Endothelial cell of umbilical vein (primary cell): Measurements from ENCODE around the gene TIMM23B. TPM values are rescaled to one million over a fixed set of nuclear protein-coding genes. Genes with fewer than 3 reads are reported as not detected.
"Not testable (repeated sequence)": the region's sequence is repeated elsewhere in the genome, so short reads cannot be mapped to it uniquely, and the experiment has no call there.

ENCODE experiments used
- BruUV-seq: library from RNA; stranded (reverse); fragments of 400-500 nt; replicated peaks from 2 replicates; lab custom pipeline; 2021; lab: Mats Ljungman, UMichigan
- CTCF ChIA-PET: fragments of 300-600, 350-600 bp; sonication (Branson Sonifier 250); formaldehyde crosslinking; loops from one replicate; lab custom pipeline; 2021; ENCODE audit warnings: antibody characterized with exemption, inconsistent platforms; lab: Charles Lee
- POLR2A ChIA-PET: fragments of 300-600, 350-600 bp; sonication (Branson Sonifier 250); formaldehyde crosslinking; loops from one replicate; lab custom pipeline; 2021; ENCODE audit warnings: antibody characterized with exemption, inconsistent platforms; lab: Charles Lee
- DNase-seq: peaks from one replicate; pipeline ENCODE4 v3.0.0-alpha.2; 2011; ENCODE audit warnings: low read depth, low spot score
- FAIRE-seq: peaks from 2 replicates; lab custom pipeline; 2011; peaks lifted over from hg19 to GRCh38; lab: Jason Lieb, UNC
- H2AFZ ChIP-seq: 2 replicates; pipeline ENCODE4 v1.6.0; 2012; ENCODE audit warnings: low read depth, low read length, control low read depth, inconsistent platforms
- H3K27ac ChIP-seq: 2 replicates; pipeline ENCODE4 v1.5.1; 2011; ENCODE audit warnings: low read depth, mild to moderate bottlenecking, control low read depth, low read length, moderate library complexity; ENCODE audit not compliant: insufficient read depth
- H3K27me3 ChIP-seq, 2 experiments: 2 replicates each; pipeline versions ENCODE4 v1.6.0 to v1.6.1; 2011; ENCODE audit warnings: low read length in 2 of 2, mixed read lengths in 1 of 2; ENCODE audit not compliant: control insufficient read depth in 2 of 2, insufficient read depth in 2 of 2
- H3K36me3 ChIP-seq, 2 experiments: 2 replicates in 1 of 2; 3 replicates in 1 of 2; pipeline ENCODE4 v1.5.1; 2011; ENCODE audit warnings: low read length in 2 of 2, mild to moderate bottlenecking in 1 of 2, moderate library complexity in 1 of 2; ENCODE audit not compliant: control insufficient read depth in 2 of 2, insufficient read depth in 2 of 2; ENCODE audit errors: extremely low read depth in 1 of 2
- H3K4me1 ChIP-seq: 3 replicates; pipeline ENCODE4 v1.5.1; 2011; ENCODE audit warnings: mild to moderate bottlenecking, low read length; ENCODE audit not compliant: control insufficient read depth, insufficient read depth; ENCODE audit errors: extremely low read depth
- H3K4me2 ChIP-seq: 2 replicates; pipeline ENCODE4 v1.6.1; 2011; ENCODE audit warnings: low read length, control low read depth, mixed read lengths; ENCODE audit not compliant: insufficient read depth
- H3K4me3 ChIP-seq, 3 experiments: fragments of 200-600 bp in 1 of 3; sonication (generic), shearing (Covaris generic) in 1 of 3; replicated peaks in 1 of 3; 2 replicates each; pipeline ENCODE4 v1.5.1; 2011 to 2016; ENCODE audit warnings: control low read depth in 3 of 3, low read length in 3 of 3, mild to moderate bottlenecking in 2 of 3, inconsistent platforms in 1 of 3, low read depth in 1 of 3, moderate library complexity in 1 of 3; ENCODE audit not compliant: insufficient read depth in 1 of 3
- H3K79me2 ChIP-seq: 2 replicates; pipeline ENCODE4 v1.6.0; 2012; ENCODE audit warnings: low read length, inconsistent platforms; ENCODE audit not compliant: control insufficient read depth, insufficient read depth
- H3K9ac ChIP-seq: replicated peaks from 2 replicates; pipeline ENCODE3; 2011; ENCODE audit warnings: low read length, control low read depth; ENCODE audit not compliant: insufficient read depth; ENCODE audit errors: extremely low read depth
- H3K9me1 ChIP-seq: replicated peaks from 3 replicates; pipeline ENCODE4 v1.6.0; 2011; ENCODE audit warnings: mild to moderate bottlenecking, low read length; ENCODE audit not compliant: control insufficient read depth, insufficient read depth; ENCODE audit errors: extremely low read depth
- H3K9me3 ChIP-seq: replicated peaks from 2 replicates; pipeline ENCODE4 v1.5.1; 2012; ENCODE audit warnings: low read length, inconsistent platforms; ENCODE audit not compliant: control insufficient read depth, insufficient read depth
- H4K20me1 ChIP-seq: replicated peaks from 2 replicates; pipeline ENCODE3; 2011; ENCODE audit warnings: mild to moderate bottlenecking, low read length; ENCODE audit not compliant: control insufficient read depth, insufficient read depth; ENCODE audit errors: extremely low read depth
- dilution Hi-C: fragments of 300-500 bp; cut with MboI; formaldehyde crosslinking; loops from one replicate; pipeline ENCODE4 v1.15.0; 2019; ENCODE audit warnings: low sequenced_read_pairs; ENCODE audit not compliant: extremely low pct_ligation_motif_present
- intact Hi-C: fragments of 100-400 bp; cut with micrococcal nuclease; formaldehyde crosslinking; loops from one replicate; pipeline ENCODE4 v1.10.0; 2022
- polyA plus RNA-seq, 4 experiments: library from polyadenylated mRNA; depleted of rRNA in 3 of 4; stranded (reverse) in 3 of 4; unstranded in 1 of 4; fragments of >200 nt; gene quantifications; 2 replicates each; pipeline versions ENCODE4 v1.2.1 to v1.2.3, GENCODE V29; 2011 to 2012; ENCODE audit warnings: missing spikeins in 1 of 4
- total RNA-seq: library from RNA; stranded (reverse); gene quantifications from 2 replicates; pipeline ENCODE4 v1.2.3, GENCODE V29; 2021

The TIMM23B gene
- total and polyA plus RNA-seq, 2 donors (not counting 3 experiments of a cell fraction or from before 2014, with no cell fraction given): 14.4 to 18.7 TPM

GRCh38 chr10:49971466-49971865 lies 29.6 kb downstream of the TIMM23B start:
- H3K4me2 ChIP-seq, FAIRE-seq, H3K79me2 ChIP-seq, H3K36me3 ChIP-seq, POLR2A ChIA-PET, H3K27ac ChIP-seq, dilution Hi-C loops, DNase-seq, H4K20me1 ChIP-seq, H3K27me3 ChIP-seq, H3K4me1 ChIP-seq, H2AFZ ChIP-seq, H3K9me1 ChIP-seq, H3K9me3 ChIP-seq, H3K4me3 ChIP-seq, CTCF ChIA-PET, BruUV-seq, H3K9ac ChIP-seq, intact Hi-C loops: not testable (repeated sequence)

- H3K9me1 ChIP-seq, H2AFZ ChIP-seq, H4K20me1 ChIP-seq, H3K27ac ChIP-seq, FAIRE-seq, BruUV-seq, POLR2A ChIA-PET, dilution Hi-C loops, H3K9me3 ChIP-seq, H3K4me1 ChIP-seq, H3K4me3 ChIP-seq, CTCF ChIA-PET, H3K36me3 ChIP-seq, H3K4me2 ChIP-seq, intact Hi-C loops, H3K9ac ChIP-seq, H3K27me3 ChIP-seq, DNase-seq, H3K79me2 ChIP-seq: not testable (repeated sequence)
Measured at GRCh38 chr10:49972094-49972493, 30.2 kb downstream of the TIMM23B start.

- H3K79me2 ChIP-seq, dilution Hi-C loops: not testable (repeated sequence)
Measured at GRCh38 chr10:49977756-49978155, 35.9 kb downstream of the TIMM23B start.

GRCh38 chr10:49987207-49987606 lies 45.4 kb downstream of the TIMM23B start:
- H3K9ac ChIP-seq, H3K27ac ChIP-seq, H3K4me2 ChIP-seq, H3K36me3 ChIP-seq, H3K4me3 ChIP-seq, H2AFZ ChIP-seq, H4K20me1 ChIP-seq, H3K27me3 ChIP-seq, DNase-seq, H3K9me1 ChIP-seq, BruUV-seq, H3K9me3 ChIP-seq, FAIRE-seq, dilution Hi-C loops, intact Hi-C loops, POLR2A ChIA-PET, CTCF ChIA-PET, H3K4me1 ChIP-seq, H3K79me2 ChIP-seq: not testable (repeated sequence)

More at GRCh38 chr10:49977756-49978155, 35.9 kb downstream of the TIMM23B start:
- H3K27ac ChIP-seq, H3K9me1 ChIP-seq, H3K9me3 ChIP-seq, H3K4me3 ChIP-seq, BruUV-seq, H3K36me3 ChIP-seq, CTCF ChIA-PET, H2AFZ ChIP-seq, FAIRE-seq, H3K4me1 ChIP-seq, intact Hi-C loops, H3K4me2 ChIP-seq, H3K27me3 ChIP-seq, DNase-seq, H3K9ac ChIP-seq, POLR2A ChIA-PET, H4K20me1 ChIP-seq: not testable (repeated sequence)
